EH (cell line): ENCODE measurements around the gene ALDOA.

ENCODE experiments used
- DNase-seq: peaks from one replicate; pipeline ENCODE4 v3.0.0-alpha.2; 2015; ENCODE audit warnings: low read depth

The ALDOA gene

GRCh38 chr16:30041841-30042240, 23.7 kb upstream of the ALDOA start:
- peak; percentile 63 for DNase-seq

- DNase-seq = no peak
Measured at GRCh38 chr16:30046178-30046577, 19.4 kb upstream of the ALDOA start.

GRCh38 chr16:30046588-30046987, 19.0 kb upstream of the ALDOA start:
- DNase-seq = no peak

GRCh38 chr16:30049871-30050270, 15.7 kb upstream of the ALDOA start:
- no peak for DNase-seq

GRCh38 chr16:30051518-30051917, 14.0 kb upstream of the ALDOA start:
- DNase-seq = peak; percentile 86

GRCh38 chr16:30052671-30053372, 12.7 kb upstream of the ALDOA start:
- DNase-seq = peak; percentile 91

- peak; percentile 91 for DNase-seq
Measured at GRCh38 chr16:30053376-30054015, 12.1 kb upstream of the ALDOA start.

GRCh38 chr16:30054451-30054850, 11.1 kb upstream of the ALDOA start:
- peak; percentile 62 for DNase-seq

- peak; percentile 33 for DNase-seq
Measured at GRCh38 chr16:30054959-30055553, 10.5 kb upstream of the ALDOA start.

- DNase-seq = no peak
Measured at GRCh38 chr16:30060346-30060745, 5.2 kb upstream of the ALDOA start.

GRCh38 chr16:30060836-30061554, 4.6 kb upstream of the ALDOA start:
- no peak for DNase-seq

- DNase-seq = no peak
Measured at GRCh38 chr16:30063278-30063892, 2.2 kb upstream of the ALDOA start.

GRCh38 chr16:30063893-30064728, 1.4 kb upstream of the ALDOA start:
- peak; percentile 48 for DNase-seq

- DNase-seq = no peak
Measured at GRCh38 chr16:30064729-30065101, 845 bp upstream of the ALDOA start.

GRCh38 chr16:30065943-30066760, 592 bp downstream of the ALDOA start:
- DNase-seq = peak; percentile 71

- DNase-seq = no peak
Measured at GRCh38 chr16:30066761-30067583, 1.4 kb downstream of the ALDOA start.

GRCh38 chr16:30067584-30067916, 2.0 kb downstream of the ALDOA start:
- DNase-seq = no peak

GRCh38 chr16:30068333-30068732, 2.8 kb downstream of the ALDOA start:
- no peak for DNase-seq

- peak; percentile 35 for DNase-seq
Measured at GRCh38 chr16:30068750-30069610, 3.4 kb downstream of the ALDOA start.
